ENCODE measurements around the gene MGAT5.

Gene MGAT5

GRCh38 chr2:134431838-134432434, 178.1 kb downstream of the MGAT5 start:
- no peak for DNase-seq

DNA sequence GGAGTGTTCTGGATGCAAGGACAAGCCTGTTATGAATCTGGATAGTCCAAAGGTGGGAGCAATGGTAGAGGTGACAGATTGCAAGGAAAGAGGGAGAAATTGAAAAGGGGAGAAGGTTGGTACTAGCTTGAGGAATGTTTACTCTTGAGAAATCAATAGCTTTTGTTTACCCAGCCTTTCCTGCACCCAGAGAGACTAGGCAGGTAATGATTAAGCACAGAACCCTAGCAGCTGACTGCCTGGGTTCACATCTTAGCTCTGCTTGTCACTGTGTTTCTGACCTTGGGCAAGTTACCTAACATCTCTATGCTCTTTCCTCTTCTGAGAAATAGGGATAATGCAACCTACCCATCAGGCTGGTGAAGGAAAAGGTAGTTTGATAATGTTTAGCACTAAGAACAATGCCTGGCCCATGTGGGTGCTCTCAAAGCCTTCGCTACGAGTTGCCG, 178.6 kb downstream of the MGAT5 start:
- no peak for DNase-seq

GRCh38 chr2:134433469-134433868, 179.6 kb downstream of the MGAT5 start:
- DNase-seq, result no peak

DNA sequence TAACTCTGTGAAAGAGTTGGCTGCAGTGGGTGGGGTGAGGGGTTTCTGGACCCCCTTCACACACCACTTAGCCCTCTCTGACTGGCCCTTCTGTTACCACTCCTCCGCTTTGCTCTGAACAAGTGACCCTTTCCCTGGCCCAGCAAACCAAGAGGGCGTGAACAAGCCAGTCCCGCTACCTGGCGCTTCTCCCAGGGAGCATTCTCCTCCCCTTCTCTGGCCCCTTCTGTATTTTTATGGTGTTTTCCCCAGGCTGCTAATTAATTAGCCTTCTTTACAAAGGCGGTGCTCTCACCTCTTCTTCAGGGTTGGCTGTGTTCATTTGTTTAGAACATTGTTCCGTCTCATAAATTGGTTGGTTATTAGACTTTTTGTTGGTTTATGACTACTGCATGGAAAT, 180.1 kb downstream of the MGAT5 start:
- no peak for DNase-seq

DNA sequence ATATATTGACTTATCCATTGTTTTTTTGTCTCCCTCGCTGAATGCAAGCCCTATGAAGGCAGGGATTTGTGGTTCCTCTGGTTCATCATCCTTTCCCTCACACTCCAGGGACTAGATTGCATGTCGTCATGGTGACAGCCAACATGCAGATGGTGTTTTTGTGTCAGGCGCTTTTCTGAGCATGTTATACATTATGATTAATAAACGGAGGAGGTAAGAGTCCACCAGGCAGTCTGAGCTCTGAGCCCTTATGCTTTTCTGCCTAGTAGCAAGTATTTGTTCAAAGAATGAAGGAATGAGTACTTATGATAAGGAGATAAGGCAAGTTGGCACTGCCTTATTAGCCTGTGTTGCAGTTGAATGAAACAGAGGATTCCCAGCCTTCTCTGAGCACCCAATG, 181.6 kb downstream of the MGAT5 start:
- DNase-seq, result no peak

DNA sequence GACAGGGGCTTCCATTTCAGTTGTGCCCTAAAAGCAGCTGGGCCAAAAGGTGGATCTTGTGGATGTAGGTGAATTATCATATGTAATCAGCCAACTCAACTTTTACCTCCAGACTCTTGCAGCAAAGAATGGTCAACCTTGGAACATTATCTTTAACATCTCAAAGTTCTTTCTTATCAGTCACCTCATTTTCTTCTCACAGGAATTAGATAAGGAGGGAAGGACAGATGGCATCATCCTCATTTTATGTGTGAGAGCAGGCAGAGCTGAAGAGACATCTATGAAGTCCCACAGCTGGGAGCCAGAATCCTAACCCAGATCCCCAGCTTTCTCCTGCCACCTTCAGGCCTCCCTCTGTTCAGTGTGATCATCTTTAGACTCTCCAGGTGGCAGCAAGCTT, 182.1 kb downstream of the MGAT5 start:
- DNase-seq, result no peak

GRCh38 chr2:134436706-134437105, 182.8 kb downstream of the MGAT5 start:
- DNase-seq, result no peak

- no peak for DNase-seq
These were observed 184.5 kb downstream of the MGAT5 start for GRCh38 chr2:134438371-134438770.

DNA sequence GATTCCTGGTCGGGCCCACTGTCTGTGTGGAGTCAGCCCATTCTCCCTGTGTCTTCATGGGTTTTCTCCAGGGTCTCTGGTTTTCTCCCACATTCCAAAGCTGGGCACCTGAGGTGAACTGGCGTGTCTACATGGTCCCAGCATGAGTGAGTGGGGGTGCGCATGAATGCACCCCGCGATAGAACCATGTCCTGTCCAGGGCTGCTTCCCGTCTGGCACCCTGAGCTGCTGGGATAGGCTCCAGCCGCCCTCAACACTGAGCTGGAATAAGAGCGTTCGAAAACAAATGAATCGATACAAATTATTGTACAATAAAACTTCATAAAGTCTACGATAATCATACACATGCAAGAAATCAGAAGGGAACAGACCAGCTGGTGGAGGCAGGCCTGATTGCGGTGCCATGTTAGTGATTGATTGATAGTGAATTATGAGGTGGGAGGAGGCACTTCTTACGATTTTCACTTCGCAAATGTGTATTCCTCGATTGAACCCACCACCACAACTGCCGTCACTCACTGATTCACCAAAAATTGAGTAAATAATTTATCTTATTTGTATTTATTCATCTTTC, 186.6 kb downstream of the MGAT5 start:
- DNase-seq, result no peak

GRCh38 chr2:134441153-134441863, 187.4 kb downstream of the MGAT5 start:
- no peak for DNase-seq

GRCh38 chr2:134443814-134444480, 190.1 kb downstream of the MGAT5 start:
- DNase-seq, result no peak

GRCh38 chr2:134445116-134445515, 191.2 kb downstream of the MGAT5 start:
- DNase-seq, result no peak

DNA sequence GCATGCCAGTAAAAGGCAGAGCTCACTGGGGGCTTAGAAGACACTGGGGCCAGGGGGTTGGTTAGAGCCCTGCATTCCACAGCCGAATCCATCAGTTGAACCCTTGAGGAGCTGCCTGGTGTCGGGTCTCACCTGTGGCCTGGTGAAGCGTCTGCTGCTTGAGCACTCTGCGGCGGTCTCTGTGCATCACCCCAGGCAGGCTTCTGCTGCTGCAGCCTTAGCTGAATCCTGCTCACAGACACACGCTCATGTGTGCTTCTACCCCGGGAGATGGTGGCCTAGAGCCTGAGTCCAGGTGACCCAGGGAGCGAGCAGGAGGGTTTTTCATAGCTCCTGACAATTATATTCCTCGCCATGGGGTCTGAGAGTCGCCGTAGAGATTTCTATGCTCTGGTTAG, 192.1 kb downstream of the MGAT5 start:
- no peak for DNase-seq

DNA sequence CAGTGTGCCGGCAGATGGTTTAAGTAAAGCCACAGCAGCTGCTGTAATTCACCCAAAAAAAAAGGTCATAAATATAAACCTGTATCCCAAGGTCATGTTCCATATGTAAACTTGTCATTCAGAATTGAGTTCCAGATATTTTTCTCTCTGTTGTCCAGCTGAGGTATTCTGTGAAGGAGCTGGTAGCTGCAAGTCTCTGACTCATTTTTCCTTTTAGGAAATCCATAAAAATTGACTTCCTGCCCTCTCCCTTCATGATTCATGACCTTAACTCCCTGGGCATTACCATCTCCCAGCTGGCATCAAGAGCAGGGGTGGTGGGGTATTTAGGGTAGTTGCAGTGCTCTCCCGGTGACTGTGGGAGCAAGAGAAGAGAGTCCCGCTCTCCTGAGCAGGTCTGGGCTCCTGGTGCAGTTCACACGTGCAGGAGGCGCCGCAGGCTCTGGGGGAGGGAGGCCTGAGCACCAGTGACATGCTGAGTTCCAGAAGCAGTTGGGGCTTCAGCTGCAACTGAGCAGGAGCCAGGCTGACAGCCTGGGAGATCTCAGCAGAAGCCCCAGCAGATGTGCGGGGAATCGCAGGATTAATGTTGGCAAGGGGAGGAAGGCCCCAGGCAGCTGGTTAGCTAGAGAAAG, 192.6 kb downstream of the MGAT5 start:
- no peak for DNase-seq

DNA sequence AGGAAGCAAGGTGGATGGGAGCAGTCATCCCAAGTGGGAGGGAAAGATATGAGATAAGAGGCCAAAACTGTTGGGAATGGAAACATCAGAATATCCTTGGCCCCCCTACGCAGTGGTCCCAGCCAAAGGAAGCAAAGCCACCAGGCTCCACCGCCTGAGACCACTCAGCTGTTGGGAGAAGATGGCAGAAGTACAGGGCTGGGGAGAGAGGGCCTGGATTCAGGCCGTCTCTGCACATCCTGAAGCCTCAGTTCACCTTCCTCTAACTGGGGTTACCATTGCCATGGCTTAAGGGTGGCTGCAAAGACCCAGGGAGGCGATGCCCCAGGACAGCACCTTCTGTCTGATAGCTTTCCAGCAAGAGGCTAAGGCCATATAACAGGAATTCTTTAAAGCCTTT, 193.8 kb downstream of the MGAT5 start:
- no peak for DNase-seq

GRCh38 chr2:134448650-134449049, 194.8 kb downstream of the MGAT5 start:
- no peak for DNase-seq

DNA sequence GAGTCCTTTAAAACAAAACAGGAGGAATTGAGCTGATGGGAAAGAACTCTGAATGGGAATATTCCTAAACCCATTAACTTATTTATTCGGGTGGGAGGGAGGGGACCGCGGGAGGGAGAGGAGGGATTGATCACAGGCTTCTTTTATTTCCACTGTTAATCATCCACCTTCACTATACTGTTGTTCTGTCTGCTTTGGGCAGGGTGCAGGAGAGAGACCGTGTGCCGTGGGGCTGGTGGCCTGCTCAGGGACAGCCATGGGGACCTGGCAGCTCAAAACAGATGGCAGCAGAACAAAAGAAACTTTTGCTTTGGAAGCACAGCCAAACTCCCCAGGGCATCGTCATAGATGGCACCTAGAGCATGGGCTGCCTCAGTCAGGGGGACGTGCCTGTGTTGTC, 195.3 kb downstream of the MGAT5 start:
- DNase-seq, result no peak

- no peak for DNase-seq
These were observed 196.1 kb downstream of the MGAT5 start for GRCh38 chr2:134449751-134450513.

DNA sequence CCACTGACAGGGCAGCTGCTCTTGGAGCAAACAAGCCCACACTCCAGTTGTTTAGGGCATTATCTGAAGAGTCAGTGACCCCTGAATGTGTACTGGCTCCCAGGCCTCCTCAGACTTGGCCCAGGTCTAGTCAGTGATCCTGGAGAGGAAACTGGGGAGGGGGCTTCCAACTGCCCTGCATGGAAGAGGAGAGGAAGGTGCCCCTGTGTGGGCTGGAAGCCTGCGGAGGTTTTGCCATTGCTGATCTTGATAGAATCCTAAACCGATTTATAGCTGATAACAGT, 197.4 kb downstream of the MGAT5 start:
- DNase-seq, result no peak

- DNase-seq, result no peak
These were observed 198.3 kb downstream of the MGAT5 start for GRCh38 chr2:134452042-134452733.

DNA sequence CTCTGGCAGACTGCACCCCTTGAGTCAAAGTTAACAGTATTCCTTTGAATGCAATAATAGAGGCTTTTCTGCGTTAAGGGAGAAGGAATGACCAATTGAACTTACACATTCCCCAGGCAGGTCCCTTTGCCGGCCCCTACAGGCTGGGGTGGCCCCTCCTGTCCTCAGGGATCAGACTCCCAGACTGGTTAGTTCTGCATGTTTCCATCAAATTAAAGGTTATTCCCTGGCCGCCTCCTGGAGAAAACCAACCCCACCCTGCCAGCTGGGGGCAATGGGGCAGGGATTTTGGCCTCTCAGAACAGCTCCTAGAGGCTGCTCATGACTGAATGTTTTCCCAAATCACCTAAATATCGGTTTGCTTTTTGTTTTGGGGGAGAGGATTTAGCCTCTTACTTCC, 199.6 kb downstream of the MGAT5 start:
- no peak for DNase-seq

DNA sequence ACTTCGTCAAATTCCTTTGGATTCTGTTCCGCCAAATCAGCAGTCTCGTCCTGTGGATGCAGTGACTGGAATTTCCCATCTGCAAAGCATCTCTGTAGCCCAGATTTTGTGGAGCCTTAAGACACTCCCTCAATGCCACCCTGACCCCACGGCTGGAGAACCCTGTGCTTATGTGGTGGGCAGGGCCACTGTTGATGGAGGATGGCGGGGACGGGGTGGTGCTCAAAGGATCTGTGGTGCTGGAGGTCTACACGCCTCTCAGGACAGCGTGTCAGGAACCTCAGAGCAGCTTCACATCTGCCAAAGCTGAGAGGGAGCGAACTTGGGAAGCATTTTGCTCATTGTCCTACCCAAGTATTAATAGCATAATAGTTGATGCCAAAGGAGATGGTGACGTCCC, 200.1 kb downstream of the MGAT5 start:
- no peak for DNase-seq

All from NCI-H1048 (cell line).